GM21786 (cell line): Measurements from ENCODE around the gene EGFL7.

ENCODE experiments used
- ATAC-seq: cut with Tn5 transposase; IDR thresholded peaks from one replicate; pipeline ENCODE4 v1.9.1; 2021; ENCODE audit not compliant: unreplicated experiment

Gene EGFL7

GRCh38 chr9:136658849-136659535 is 3.7 kb upstream of the EGFL7 start:
- ATAC-seq, result no peak

DNA sequence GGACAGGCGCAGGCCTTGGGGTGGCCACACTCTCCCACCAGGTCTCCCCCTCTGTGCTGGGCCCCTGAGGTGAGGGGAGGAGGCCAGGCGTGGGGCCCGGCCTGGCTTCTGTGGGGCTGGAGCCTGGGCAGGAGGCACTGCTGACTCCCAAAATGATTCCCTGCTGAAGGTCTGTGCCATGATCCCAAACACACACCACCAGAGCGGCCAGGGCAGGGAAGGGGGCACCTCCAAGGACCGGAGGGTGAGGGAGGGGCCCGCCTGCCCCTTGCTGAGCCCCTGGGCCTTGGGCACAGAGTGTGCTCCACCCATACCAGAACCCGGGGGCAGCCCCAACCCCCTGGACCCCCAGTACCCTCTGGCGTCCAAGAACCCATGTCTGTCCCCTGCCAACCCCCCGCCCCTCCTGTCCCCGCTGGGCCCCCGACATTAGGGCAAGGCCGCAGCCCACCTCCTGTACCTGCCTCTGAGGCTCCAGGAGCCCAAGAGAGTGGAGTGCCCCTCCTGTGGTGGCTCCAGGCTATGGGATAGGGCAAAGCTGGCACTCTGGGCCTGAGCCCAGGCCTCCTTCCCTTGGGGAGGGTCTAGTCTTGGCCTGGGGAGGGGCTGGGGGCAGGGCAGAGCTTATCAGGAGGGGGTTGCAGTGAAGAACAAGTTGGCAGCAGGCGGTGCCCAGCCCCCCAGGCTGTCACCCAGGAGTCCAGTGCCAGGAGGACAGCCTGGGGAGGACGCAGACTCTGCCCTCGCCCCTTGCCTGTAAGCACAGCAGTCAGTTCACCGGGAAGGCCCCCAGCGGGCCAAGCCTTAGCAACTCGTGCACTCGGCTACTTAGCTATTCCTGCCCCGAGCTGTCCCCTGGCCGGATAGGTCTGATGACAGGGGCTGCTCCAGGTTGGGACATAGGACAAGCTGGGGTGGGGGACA is 2.6 kb upstream of the EGFL7 start:
- ATAC-seq, result no peak

GRCh38 chr9:136660971-136661550 is 1.7 kb upstream of the EGFL7 start:
- ATAC-seq, result no peak

DNA sequence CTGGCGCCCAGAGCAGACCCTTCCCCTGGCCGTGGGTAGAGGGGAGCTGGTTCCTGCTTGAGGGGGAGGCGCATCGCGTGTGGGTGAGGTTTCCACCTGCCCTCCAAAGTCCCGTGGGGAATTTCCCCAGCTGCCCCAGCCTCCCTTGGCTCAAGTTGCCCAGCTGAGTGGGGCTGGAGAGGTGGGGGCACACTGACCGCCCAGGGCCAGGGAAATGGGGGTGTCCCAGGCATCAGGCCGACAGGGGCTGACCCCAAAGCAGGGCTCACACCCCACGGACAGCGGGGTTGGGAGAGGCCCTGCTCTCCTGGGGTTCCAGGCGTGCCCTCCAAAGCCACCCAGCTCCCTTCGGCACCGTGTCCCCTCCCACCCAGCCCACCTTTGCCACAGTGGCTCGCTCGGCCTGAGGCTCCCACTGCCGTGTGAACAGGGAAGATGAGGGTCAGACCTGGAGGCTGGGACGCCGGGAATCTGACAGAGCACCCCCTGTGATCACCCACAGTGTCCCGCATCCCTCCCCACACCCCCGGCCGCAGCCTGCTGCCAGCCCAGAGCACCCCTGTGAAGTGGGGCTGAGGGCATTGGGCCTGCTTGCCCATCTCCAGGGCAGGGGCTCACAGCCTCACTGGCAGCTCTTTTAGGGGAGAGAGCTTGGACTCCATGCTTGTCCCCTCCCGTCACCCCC is 933 bp upstream of the EGFL7 start:
- no peak for ATAC-seq

DNA sequence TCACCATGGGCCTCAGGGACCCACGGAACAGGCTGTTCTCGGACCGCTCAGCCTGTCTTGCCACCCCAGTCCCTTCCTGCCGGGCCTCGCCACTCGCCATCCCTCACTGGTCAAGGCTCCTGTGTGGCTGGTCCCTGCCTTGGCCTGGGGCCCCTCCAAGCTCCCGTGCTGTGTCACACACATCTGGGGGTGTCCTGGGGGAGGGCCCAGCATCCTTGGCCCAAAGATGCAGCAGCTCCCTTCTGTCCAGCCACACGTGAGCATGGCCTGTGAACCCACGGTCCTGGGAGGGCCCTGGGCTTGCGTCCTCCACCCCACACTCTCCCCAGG is 425 bp upstream of the EGFL7 start:
- ATAC-seq, result no peak

DNA sequence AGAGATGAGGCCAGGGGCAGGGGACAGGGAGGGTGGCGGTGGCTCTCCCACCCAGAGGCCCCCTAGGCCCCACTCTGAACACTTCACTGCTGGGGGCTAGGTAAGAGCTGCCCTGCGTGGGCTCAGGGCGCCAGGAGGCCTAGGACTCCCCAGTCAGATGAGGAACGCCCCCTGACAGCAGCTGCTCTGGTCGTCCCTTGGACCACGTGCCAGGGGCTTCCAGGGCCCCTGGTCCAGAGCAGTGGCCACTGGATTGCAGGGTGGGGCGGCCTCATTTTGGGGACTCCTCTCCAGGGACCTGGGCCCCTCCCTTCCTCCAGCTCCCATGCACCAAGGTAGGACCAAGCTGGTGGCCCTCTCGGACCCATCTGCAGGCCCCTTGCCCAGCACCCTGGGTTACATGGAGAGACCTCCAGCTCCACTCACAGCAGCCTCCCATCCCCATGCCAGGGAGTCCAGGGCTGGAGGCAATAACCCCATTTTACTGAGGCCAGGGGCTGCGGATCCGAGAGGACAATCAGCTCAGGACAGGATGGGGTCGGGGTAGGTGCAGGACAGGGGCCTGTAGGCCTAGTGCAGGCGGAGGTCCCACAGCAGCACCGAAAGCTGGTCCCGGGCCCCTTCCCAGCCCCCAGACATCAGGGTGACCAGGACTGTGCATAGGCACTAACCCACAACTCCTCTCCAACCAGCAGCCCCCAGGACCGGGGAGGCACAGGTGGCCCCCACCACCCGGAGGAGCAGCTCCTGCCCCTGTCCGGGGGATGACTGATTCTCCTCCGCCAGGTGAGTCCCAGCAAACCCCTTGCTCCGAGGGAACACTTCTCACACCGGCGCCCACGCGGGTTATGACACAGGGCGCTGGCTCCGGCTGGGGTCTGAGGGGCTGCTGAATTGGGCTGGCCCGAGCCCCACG is 1.5 kb downstream of the EGFL7 start:
- ATAC-seq, result no peak

DNA sequence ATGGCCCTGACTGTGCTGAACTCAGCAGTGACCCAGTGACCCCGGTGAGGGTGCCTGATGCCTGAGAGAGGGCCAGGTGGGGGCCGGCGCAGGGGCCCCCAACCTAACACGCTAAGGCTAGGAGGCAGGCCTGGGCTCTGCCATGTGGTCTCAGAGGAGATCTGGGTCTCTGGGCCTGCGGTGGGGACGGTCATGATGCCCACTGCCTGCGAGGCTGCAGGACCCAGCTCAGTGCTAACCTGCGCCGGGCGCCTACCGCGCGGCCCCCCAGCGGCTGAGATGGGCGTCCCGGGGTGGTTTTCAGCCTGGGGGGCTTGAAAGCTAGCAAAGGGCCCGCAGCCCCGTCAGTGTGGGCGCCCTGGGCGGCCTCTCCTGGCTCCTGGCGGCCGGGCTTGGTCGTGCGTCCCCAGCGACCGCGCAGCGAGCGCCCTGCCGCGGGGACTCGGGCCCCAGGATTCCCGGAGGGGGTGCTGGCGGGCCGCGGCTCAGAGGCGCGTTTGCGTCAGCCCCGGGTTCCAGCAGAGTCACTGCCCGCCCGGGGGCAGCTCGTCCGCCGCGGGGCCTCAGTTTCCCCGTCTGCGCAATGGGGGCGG is 2.5 kb downstream of the EGFL7 start:
- no peak for ATAC-seq

DNA sequence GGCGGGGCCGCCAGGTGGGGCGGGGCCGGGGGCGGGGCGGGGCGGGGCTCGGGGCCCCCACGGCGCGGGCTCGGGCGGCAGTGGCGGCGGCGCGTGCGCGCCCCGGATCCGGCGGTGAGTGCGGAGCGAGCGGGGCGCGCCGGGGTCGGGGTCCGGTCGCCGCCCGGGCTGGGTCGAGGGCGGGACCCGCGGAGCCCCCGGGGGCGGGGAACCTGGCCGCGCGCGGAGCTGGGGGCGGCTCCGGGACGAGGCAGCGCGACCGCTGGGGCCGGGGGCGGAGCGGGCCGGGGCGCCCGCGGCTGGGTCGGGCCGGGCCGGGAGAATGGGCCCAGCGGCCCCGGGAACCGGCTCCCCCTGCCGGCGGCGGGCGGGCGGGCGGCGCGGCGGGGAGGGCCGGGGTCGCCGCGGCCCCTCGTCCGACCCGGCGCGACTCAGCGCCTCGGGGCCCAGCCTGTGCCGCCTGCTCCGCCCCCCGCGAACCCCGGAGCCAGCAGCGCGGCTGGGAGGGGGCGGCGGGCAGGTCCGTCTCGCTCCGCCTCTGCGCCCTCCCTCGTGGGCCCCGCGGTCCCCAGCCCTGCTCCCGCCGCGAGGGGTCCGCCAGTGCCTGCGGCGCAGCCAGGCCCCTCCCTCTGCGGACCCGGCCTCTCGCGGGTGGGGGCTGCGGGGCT is 3.1 kb downstream of the EGFL7 start:
- ATAC-seq, result no peak

DNA sequence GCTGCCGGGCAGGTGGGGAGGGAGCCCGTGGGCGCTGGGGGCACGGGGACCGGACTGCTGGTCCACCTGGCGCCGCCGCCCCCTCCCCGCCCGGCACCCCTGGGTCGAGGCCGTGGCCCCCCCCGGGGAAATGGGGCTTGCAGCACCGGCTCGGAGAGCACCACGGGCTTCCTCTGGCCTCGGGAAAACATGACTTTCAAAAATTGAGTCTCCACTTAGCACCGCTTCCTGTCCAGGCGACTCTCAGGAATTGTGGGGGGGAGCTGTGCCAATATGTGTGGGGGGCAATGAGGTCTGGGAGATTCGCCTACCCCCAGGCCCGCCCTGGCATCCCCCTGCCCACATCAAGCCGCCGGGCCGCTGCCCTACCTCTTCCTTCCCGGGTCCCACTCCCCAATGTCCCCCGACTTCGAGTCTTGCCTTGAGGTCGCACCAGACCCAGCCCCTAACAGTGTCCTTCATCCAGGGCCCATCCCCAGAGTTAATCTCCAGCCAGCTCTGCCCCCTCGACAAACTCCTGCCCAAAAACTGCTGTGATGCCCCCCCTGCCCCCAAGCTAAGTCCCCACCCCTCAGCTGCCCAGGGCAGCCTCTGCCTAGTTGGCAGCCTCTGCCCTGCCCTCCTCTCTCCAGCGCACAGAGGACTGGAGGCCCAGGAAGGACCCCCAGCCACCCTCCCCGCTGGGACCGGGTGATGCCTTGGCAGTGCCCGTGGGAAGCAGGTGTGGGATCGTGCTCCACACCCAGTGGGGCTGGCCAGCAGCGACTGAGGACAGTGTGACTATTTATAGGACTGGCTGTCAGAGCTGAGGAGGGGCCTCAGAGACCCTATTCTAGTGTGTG is 3.9 kb downstream of the EGFL7 start:
- ATAC-seq, result no peak

DNA sequence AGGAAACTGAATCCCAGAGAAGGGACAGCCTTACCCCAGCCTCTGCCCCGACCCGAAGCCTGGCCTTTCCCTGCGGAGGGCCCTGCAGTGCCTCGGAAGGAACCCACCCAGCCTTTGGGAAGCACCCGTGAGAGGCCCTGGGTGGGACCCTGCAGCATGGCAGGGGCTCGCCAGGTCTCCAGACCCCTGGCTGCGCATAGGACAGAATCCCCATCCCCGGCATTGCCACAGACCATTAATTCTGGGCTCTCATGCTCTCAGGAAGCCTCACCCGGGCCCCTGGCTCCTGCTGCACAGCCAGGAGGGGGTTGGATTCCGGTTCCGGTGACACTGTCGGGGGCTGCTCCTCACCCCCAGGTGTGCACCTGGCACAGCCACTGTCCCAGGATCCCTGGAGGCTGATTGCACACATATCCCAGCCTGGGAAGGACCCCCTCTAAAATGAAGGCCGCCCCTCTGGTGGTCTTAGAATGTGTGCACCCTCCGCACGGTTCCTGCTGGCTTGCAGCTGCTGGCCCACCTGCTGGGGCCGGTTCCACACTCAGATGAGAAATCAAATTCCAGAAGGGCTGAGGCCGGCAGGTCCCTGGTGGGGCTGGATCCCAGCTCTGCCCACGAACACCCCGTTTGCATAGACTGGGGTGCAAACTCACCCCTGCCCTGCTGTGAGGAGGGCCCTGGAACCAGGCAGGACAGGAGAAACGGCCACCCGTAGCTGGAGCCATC is 4.7 kb downstream of the EGFL7 start:
- ATAC-seq, result no peak

DNA sequence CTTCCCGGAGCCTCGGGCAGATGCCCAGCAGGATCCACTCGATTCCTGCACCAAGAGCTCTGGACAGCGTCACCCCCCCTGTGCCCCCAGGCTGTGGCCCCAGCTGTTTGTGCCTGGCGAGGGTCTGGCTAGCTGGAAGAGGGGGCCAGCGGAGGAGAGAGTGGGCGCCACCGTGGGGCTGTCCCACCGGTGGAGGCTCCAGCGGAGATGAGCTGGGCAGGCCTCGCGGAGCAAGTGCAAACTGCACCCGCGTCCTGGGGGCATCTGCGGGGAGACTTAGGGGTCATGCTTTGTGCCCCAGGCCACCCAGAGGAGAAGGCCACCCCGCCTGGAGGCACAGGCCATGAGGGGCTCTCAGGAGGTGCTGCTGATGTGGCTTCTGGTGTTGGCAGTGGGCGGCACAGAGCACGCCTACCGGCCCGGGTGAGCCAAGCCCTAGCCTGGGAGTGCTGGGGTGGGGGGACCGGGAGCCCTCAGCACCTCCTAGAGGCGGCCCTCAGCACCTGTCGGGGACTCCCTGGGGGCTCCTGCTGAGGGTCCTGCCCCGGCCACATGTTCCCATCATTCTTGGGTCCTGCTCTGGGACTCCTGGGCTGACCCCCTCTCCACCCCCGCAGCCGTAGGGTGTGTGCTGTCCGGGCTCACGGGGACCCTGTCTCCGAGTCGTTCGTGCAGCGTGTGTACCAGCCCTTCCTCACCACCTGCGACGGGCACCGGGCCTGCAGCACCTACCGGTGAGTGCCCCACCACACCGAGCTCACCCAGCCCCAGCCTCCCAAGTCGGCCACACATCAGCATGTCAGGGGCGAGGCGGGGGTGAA is 5.4 kb downstream of the EGFL7 start:
- ATAC-seq, result no peak

GRCh38 chr9:136668983-136669790 is 6.5 kb downstream of the EGFL7 start:
- ATAC-seq, result no peak

- ATAC-seq, result no peak
Measured at GRCh38 chr9:136669791-136670464, 7.2 kb downstream of the EGFL7 start.

- no peak for ATAC-seq
Measured at GRCh38 chr9:136670576-136671253, 8.0 kb downstream of the EGFL7 start.

DNA sequence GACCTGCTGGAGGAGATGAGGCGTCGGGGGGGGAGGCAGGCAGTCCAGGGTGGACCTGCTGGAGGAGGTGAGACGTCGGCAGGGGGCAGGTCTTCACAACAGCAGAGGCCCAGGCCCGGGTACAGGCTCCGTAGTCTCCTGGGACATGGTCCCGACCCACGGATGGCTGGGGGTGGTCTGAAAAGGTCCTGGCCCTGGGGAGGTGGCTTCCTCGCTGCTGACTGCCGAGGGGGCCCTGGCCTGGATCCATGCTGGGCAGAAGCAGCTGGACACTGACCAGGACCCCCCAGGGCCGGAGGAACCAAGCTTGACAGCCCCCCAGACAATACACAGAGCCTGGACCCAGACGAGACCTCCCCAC is 8.5 kb downstream of the EGFL7 start:
- ATAC-seq, result no peak
